ENCODE measurements around the gene MACC1. TPM values are rescaled to one million over a fixed set of nuclear protein-coding genes. Genes with fewer than 3 reads are reported as not detected.

Gene MACC1
- total RNA-seq, 3 donors from 2014 or later (not counting 1 experiment from before 2014, with no cell fraction given): 0.09 to 0.45 (median 0.26) TPM

- Mint-ChIP-seq H3K36me3 (no peaks in the 10 kb centered on the region), H3K4me1 (no peaks in the 10 kb centered on the region), H3K9me3 (no peaks in the 10 kb centered on the region), H3K27me3 (ENCODE audit: low read depth in 2 of 2) (no peaks in the 10 kb centered on the region), H3K4me3 (no peak overlapping the region), H3K27ac (no peak overlapping the region)
- Histone ChIP-seq H3K27ac (ENCODE audit: low read length) (no peak overlapping the region), H3K27me3 (ENCODE audit: control insufficient read depth, insufficient read depth, low read length) (no peaks in the 10 kb centered on the region), H3K4me3 (ENCODE audit: low read length) (no peak overlapping the region), H3K4me1 (ENCODE audit: control insufficient read depth, insufficient read depth, low read length) (no peaks in the 10 kb centered on the region), H3K9me3 (ENCODE audit: control insufficient read depth, insufficient read depth, low read length) (no peaks in the 10 kb centered on the region), H3K36me3 (ENCODE audit: control insufficient read depth, insufficient read depth, low read length) (no peaks in the 10 kb centered on the region)
- intact Hi-C loops (cut with micrococcal nuclease): no loop called here
- WGBS (ENCODE audit: insufficient coverage): 97% methylated on average over 2 of the region's 2 CpGs
- no peak for DNase-seq
- TF ChIP-seq, protein P1, sequence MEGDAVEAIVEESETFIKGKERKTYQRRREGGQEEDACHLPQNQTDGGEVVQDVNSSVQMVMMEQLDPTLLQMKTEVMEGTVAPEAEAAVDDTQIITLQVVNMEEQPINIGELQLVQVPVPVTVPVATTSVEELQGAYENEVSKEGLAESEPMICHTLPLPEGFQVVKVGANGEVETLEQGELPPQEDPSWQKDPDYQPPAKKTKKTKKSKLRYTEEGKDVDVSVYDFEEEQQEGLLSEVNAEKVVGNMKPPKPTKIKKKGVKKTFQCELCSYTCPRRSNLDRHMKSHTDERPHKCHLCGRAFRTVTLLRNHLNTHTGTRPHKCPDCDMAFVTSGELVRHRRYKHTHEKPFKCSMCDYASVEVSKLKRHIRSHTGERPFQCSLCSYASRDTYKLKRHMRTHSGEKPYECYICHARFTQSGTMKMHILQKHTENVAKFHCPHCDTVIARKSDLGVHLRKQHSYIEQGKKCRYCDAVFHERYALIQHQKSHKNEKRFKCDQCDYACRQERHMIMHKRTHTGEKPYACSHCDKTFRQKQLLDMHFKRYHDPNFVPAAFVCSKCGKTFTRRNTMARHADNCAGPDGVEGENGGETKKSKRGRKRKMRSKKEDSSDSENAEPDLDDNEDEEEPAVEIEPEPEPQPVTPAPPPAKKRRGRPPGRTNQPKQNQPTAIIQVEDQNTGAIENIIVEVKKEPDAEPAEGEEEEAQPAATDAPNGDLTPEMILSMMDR (IDR thresholded peaks at IDR 0.05): no peak
- no peak for ATAC-seq
These were observed 63.6 kb downstream of the MACC1 start for GRCh38 chr7:20153567-20153966.

GRCh38 chr7:20152511-20152910, 64.7 kb downstream of the MACC1 start:
- H3K27me3 Mint-ChIP-seq (ENCODE audit: low read depth in 2 of 2): no peaks in the 10 kb centered on the region
- Histone ChIP-seq H3K27me3 (ENCODE audit: control insufficient read depth, insufficient read depth, low read length) (no peaks in the 10 kb centered on the region), H3K27ac (ENCODE audit: low read length) (no peak overlapping the region), H3K9me3 (ENCODE audit: control insufficient read depth, insufficient read depth, low read length) (no peaks in the 10 kb centered on the region), H3K4me1 (ENCODE audit: control insufficient read depth, insufficient read depth, low read length) (no peaks in the 10 kb centered on the region), H3K4me3 (ENCODE audit: low read length) (no peak overlapping the region), H3K36me3 (ENCODE audit: control insufficient read depth, insufficient read depth, low read length) (no peaks in the 10 kb centered on the region)
- H3K4me1 Mint-ChIP-seq: no peaks in the 10 kb centered on the region
- no peak for DNase-seq
- no peaks in the 10 kb centered on the region for H3K36me3 Mint-ChIP-seq
- intact Hi-C loops (cut with micrococcal nuclease): no loop called here
- H3K9me3 Mint-ChIP-seq: no peaks in the 10 kb centered on the region
- ATAC-seq: no peak
- H3K4me3 Mint-ChIP-seq: no peak overlapping the region
- TF ChIP-seq, protein P1 (IDR thresholded peaks at IDR 0.05): no peak
- no peak overlapping the region for H3K27ac Mint-ChIP-seq

DNA sequence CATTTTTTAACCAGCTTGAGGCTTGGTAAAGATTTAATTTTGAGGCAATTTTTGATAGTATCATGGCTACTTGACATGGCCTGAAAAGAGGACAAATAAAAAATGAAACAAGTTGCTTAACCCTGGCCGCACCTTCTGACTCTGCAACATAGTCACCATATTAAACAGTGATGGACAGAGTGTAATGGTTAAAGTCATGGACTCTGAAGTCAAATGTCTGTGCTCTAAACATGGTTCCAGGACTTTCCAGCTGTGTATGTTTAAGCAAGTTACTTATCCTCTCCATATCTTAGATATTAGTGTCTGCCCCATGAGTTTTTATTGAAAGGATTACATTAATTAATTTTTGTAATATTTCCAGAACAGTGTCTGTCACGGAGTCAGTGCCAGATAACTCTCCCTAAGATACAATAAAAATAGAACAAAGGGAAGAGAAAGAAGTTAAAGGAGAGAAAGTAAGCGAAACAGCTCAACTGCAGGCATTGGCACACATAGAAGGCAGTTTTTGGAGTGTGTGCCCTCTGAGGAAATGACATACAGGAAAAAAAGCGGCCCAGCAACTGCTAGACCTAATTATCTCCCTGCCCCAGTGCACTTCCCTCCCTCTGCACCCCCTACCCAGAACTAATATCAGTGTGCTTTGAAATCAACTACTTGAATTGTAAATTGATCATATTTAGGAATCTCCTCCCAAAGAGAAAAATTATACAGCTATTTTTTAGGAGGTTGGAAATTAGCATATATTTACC, 65.3 kb downstream of the MACC1 start:
- Mint-ChIP-seq H3K4me3 (no peak overlapping the region), H3K9me3 (no peaks in the 10 kb centered on the region), H3K27me3 (ENCODE audit: low read depth in 2 of 2) (no peaks in the 10 kb centered on the region), H3K4me1 (no peaks in the 10 kb centered on the region), H3K27ac (no peak overlapping the region), H3K36me3 (no peaks in the 10 kb centered on the region)
- Histone ChIP-seq H3K4me3 (ENCODE audit: low read length) (no peak overlapping the region), H3K27me3 (ENCODE audit: control insufficient read depth, insufficient read depth, low read length) (no peaks in the 10 kb centered on the region), H3K36me3 (ENCODE audit: control insufficient read depth, insufficient read depth, low read length) (no peaks in the 10 kb centered on the region), H3K4me1 (ENCODE audit: control insufficient read depth, insufficient read depth, low read length) (no peaks in the 10 kb centered on the region), H3K27ac (ENCODE audit: low read length) (no peak overlapping the region), H3K9me3 (ENCODE audit: control insufficient read depth, insufficient read depth, low read length) (no peaks in the 10 kb centered on the region)
- DNase-seq (no peak), ATAC-seq (no peak)
- WGBS (ENCODE audit: insufficient coverage): 74% methylated on average over 3 of the region's 4 CpGs
- intact Hi-C loops (cut with micrococcal nuclease): no loop called here
- TF ChIP-seq, protein P1 (IDR thresholded peaks at IDR 0.05): no peak

GRCh38 chr7:20146451-20146850, 70.7 kb downstream of the MACC1 start:
- ATAC-seq (no peak), DNase-seq (no peak)
- H3K4me1 Mint-ChIP-seq: no peaks in the 10 kb centered on the region
- H3K9me3 Mint-ChIP-seq: peaks cover 0 to 2% of the 10 kb centered on the region in 2 donors
- Histone ChIP-seq H3K4me1 (ENCODE audit: control insufficient read depth, insufficient read depth, low read length) (no peaks in the 10 kb centered on the region), H3K36me3 (ENCODE audit: control insufficient read depth, insufficient read depth, low read length) (no peaks in the 10 kb centered on the region), H3K27ac (ENCODE audit: low read length) (no peak overlapping the region), H3K27me3 (ENCODE audit: control insufficient read depth, insufficient read depth, low read length) (no peaks in the 10 kb centered on the region), H3K4me3 (ENCODE audit: low read length) (no peak overlapping the region), H3K9me3 (ENCODE audit: control insufficient read depth, insufficient read depth, low read length) (no peaks in the 10 kb centered on the region)
- 86% methylated on average over 3 of the region's 3 CpGs for WGBS (ENCODE audit: insufficient coverage)
- H3K27ac Mint-ChIP-seq: no peak overlapping the region
- no peaks in the 10 kb centered on the region for H3K27me3 Mint-ChIP-seq (ENCODE audit: low read depth in 2 of 2)
- TF ChIP-seq, protein P1 (IDR thresholded peaks at IDR 0.05): no peak
- no peaks in the 10 kb centered on the region for H3K36me3 Mint-ChIP-seq
- no peak overlapping the region for H3K4me3 Mint-ChIP-seq
- intact Hi-C loops (cut with micrococcal nuclease): no loop called here
